HepG2 (cell line): Measurements from ENCODE around the gene KIAA1755. TPM values are rescaled to one million over a fixed set of nuclear protein-coding genes. Genes with fewer than 3 reads are reported as not detected.

Source experiments
- ATAC-seq: fragments of 200-7000 bp; cut with Tn5 transposase; 3 replicates; pipeline ENCODE4 v1.9.1; 2020; ENCODE audit warnings: mild to moderate bottlenecking, moderate library complexity
- BruUV-seq: library from RNA; stranded (reverse); fragments of 400-500 nt; replicated peaks from 2 replicates; lab custom pipeline; 2021; lab: Mats Ljungman, UMichigan
- CTCF ChIA-PET: fragments of 300-600 bp; formaldehyde crosslinking; extraction: SDS; loops from one replicate; lab custom pipeline; 2021; ENCODE audit warnings: low total read pairs, inconsistent platforms, low intra/inter-chr PET ratio; lab: Yijun Ruan, JAX
- POLR2A ChIA-PET: fragments of 350-600 bp; sonication (Branson Sonifier 250); formaldehyde crosslinking; loops from one replicate; lab custom pipeline; 2020; ENCODE audit warnings: antibody characterized with exemption, inconsistent platforms; lab: Yijun Ruan, JAX
- DNase-seq: peaks from one replicate; pipeline ENCODE4 v3.0.0-alpha.2; 2015; ENCODE audit warnings: low spot score
- FAIRE-seq: peaks from 3 replicates; lab custom pipeline; 2011; peaks lifted over from hg19 to GRCh38; lab: Jason Lieb, UNC
- H2AFZ ChIP-seq: one replicate; pipeline ENCODE4 v1.6.1; 2011; ENCODE audit warnings: low read length, inconsistent platforms
- H3K27ac ChIP-seq: fragments of 300-600 bp; 3 replicates; pipeline ENCODE4 v1.8.0; 2011; ENCODE audit warnings: mixed run types, mild to moderate bottlenecking, mixed read lengths, low read length, inconsistent platforms; ENCODE audit not compliant: insufficient read depth; ENCODE audit errors: extremely low read length
- H3K27me3 ChIP-seq, 2 experiments: fragments of 200-600 bp in 1 of 2; 2 replicates in 1 of 2; 3 replicates in 1 of 2; pipeline versions ENCODE4 v1.6.0 to v1.8.0; 2011; ENCODE audit warnings: low read length in 2 of 2, mild to moderate bottlenecking in 2 of 2, moderate library complexity in 2 of 2, inconsistent platforms in 1 of 2; ENCODE audit not compliant: insufficient read depth in 2 of 2, control insufficient read depth in 1 of 2
- H3K36me3 ChIP-seq, 2 experiments: fragments of 200-600 bp in 1 of 2; replicated peaks in 1 of 2; 2 replicates in 1 of 2; 3 replicates in 1 of 2; pipeline versions ENCODE4 v1.5.1 to v1.8.0; 2011; ENCODE audit warnings: low read length in 2 of 2, inconsistent platforms in 1 of 2; ENCODE audit not compliant: insufficient read depth in 2 of 2, control insufficient read depth in 1 of 2
- H3K4me1 ChIP-seq: 2 replicates; pipeline ENCODE4 v1.5.1; 2012; ENCODE audit warnings: low read length, inconsistent platforms; ENCODE audit not compliant: insufficient read depth
- H3K4me2 ChIP-seq: 2 replicates; pipeline ENCODE4 v1.6.0; 2011; ENCODE audit warnings: low read depth, low read length, inconsistent platforms
- H3K4me3 ChIP-seq, 3 experiments: fragments of 200-600 bp in 1 of 3; sonication (generic), shearing (Covaris generic) in 1 of 3; replicated peaks in 1 of 3; 2 replicates each; pipeline ENCODE4 v1.5.1; 2011 to 2016; ENCODE audit warnings: low read length in 3 of 3, inconsistent platforms in 2 of 3, low read depth in 2 of 3, mild to moderate bottlenecking in 2 of 3, control low read depth in 1 of 3, mixed read lengths in 1 of 3; ENCODE audit not compliant: insufficient read depth in 1 of 3
- H3K79me2 ChIP-seq: one replicate; pipeline ENCODE4 v1.6.1; 2011; ENCODE audit warnings: low read length, inconsistent platforms; ENCODE audit not compliant: insufficient read depth
- H3K9ac ChIP-seq: 2 replicates; pipeline ENCODE4 v1.6.0; 2011; ENCODE audit warnings: mild to moderate bottlenecking, low read depth, low read length, inconsistent platforms; ENCODE audit not compliant: insufficient read depth
- H3K9me3 ChIP-seq: 2 replicates; pipeline ENCODE4 v1.5.1; 2012; ENCODE audit warnings: mild to moderate bottlenecking, low read length
- H4K20me1 ChIP-seq: 2 replicates; pipeline ENCODE4 v1.6.0; 2011; ENCODE audit warnings: inconsistent platforms, mild to moderate bottlenecking, low read length, moderate library complexity; ENCODE audit not compliant: insufficient read depth
- FOXM1 ChIP-seq: sonication (generic); formaldehyde crosslinking; IDR thresholded peaks from 2 replicates; pipeline ENCODE4 v1.5.0; 2020; ENCODE audit warnings: missing genetic modification reagents
- KDM3A ChIP-seq: IDR thresholded peaks from 2 replicates; pipeline ENCODE4 v1.6.1; 2018; ENCODE audit warnings: low read depth, missing compliant biosample characterization
- POLR2AphosphoS5 ChIP-seq: IDR thresholded peaks from 2 replicates; pipeline ENCODE4 v1.6.1; 2012; ENCODE audit warnings: low read depth, low read length
- TAF1 ChIP-seq: sonication (generic); formaldehyde crosslinking; IDR thresholded peaks from 2 replicates; pipeline ENCODE4 v1.4.0; 2020; ENCODE audit warnings: missing genetic modification reagents
- ZFP90 ChIP-seq: sonication (generic); formaldehyde crosslinking; IDR thresholded peaks from 2 replicates; pipeline ENCODE4 v1.8.0; 2022; ENCODE audit warnings: missing genetic modification reagents, mild to moderate bottlenecking, inconsistent platforms, borderline replicate concordance
- ZNF124 ChIP-seq: sonication (generic); formaldehyde crosslinking; IDR thresholded peaks from 2 replicates; pipeline ENCODE4 v1.4.0; 2020; ENCODE audit warnings: missing genetic modification reagents
- ZNF282 ChIP-seq: fragments of 450-650 bp; IDR thresholded peaks from 2 replicates; pipeline ENCODE4 v1.6.1; 2018; ENCODE audit not compliant: partially characterized antibody
- ZNF567 ChIP-seq: sonication (generic); formaldehyde crosslinking; IDR thresholded peaks from 2 replicates; pipeline ENCODE4 v1.8.1; 2023; ENCODE audit warnings: mild to moderate bottlenecking, missing genetic modification reagents, borderline replicate concordance
- ZNF598 ChIP-seq: sonication (generic); formaldehyde crosslinking; IDR thresholded peaks from 2 replicates; pipeline ENCODE4 v1.5.1; 2020; ENCODE audit warnings: mild to moderate bottlenecking, missing genetic modification reagents, borderline replicate concordance
- WGBS: methylation state at CpG from one replicate; pipeline ENCODE4 v1.1.6; 2017; ENCODE audit warnings: low lambda C conversion rate; 5-methylcytosine and 5-hydroxymethylcytosine counted together
- in situ Hi-C: cut with HindIII; loops from 2 replicates; pipeline ENCODE4 v1.10.0; 2017; ENCODE audit warnings: low pct_unique_long_range_greater_than_20kb; ENCODE audit not compliant: extremely low pct_ligation_motif_present
- intact Hi-C: fragments of 100-400 bp; cut with micrococcal nuclease; formaldehyde crosslinking; loops from one replicate; pipeline ENCODE4 v1.10.0; 2022; ENCODE audit not compliant: unreplicated experiment
- polyA plus RNA-seq, 8 experiments: library from polyadenylated mRNA; depleted of rRNA in 3 of 8; stranded (reverse) in 7 of 8; unstranded in 1 of 8; fragments of >200 nt; fragmentation: Illumina TruSeq in 4 of 8; extraction: Trizol in 4 of 8; gene quantifications; 2 replicates each; pipeline versions ENCODE4 v1.2.1 to v1.2.3, GENCODE V29; 2011 to 2016; ENCODE audit warnings: low read depth in 4 of 8, missing spikeins in 1 of 8, mixed read lengths in 1 of 8; ENCODE audit not compliant: insufficient read depth in 1 of 8
- total RNA-seq, 5 experiments: library from RNA; depleted of rRNA; stranded (reverse); fragments of >200 nt; fragmentation: Illumina TruSeq; extraction: Trizol; gene quantifications; 2 replicates each; pipeline ENCODE4 v1.2.3, GENCODE V29; 2016; ENCODE audit warnings: low read depth in 1 of 5
- TF ChIP-seq, protein P1 (sequence below): conservative IDR thresholded peaks from 2 replicates; pipeline ENCODE4 v1.6.1; 2018; ENCODE audit warnings: missing genetic modification reagents
- TF ChIP-seq, protein P2 (sequence below): IDR thresholded peaks from 2 replicates; pipeline ENCODE4 v1.6.1; 2016; ENCODE audit warnings: control low read depth
- TF ChIP-seq, protein P3 (sequence below): sonication (generic); formaldehyde crosslinking; IDR thresholded peaks from 2 replicates; pipeline ENCODE4 v1.5.1; 2020; ENCODE audit warnings: mild to moderate bottlenecking, missing genetic modification reagents, moderate library complexity
- TF ChIP-seq, protein P4 (sequence below): IDR thresholded peaks from 2 replicates; pipeline ENCODE4 v1.6.1; 2016; ENCODE audit warnings: missing biosample characterization, missing genetic modification reagents, low read depth

KIAA1755 gene
- total and polyA plus RNA-seq, 2 of the 13 experiments (the other 11 are each of a cell fraction or from before 2014, with no cell fraction given), result 0.04 TPM; not detected in 1

- TF ChIP-seq TAF1 (CRISPR knock-in tag) (no peak), ZNF598 (CRISPR knock-in tag) (no peak)
- TF ChIP-seq, protein P1, sequence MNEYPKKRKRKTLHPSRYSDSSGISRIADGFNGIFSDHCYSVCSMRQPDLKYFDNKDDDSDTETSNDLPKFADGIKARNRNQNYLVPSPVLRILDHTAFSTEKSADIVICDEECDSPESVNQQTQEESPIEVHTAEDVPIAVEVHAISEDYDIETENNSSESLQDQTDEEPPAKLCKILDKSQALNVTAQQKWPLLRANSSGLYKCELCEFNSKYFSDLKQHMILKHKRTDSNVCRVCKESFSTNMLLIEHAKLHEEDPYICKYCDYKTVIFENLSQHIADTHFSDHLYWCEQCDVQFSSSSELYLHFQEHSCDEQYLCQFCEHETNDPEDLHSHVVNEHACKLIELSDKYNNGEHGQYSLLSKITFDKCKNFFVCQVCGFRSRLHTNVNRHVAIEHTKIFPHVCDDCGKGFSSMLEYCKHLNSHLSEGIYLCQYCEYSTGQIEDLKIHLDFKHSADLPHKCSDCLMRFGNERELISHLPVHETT (CRISPR knock-in tag), result no peak
Observed at GRCh38 chr20:38222231-38222922, 38.2 kb downstream of the KIAA1755 start (continued).

DNA sequence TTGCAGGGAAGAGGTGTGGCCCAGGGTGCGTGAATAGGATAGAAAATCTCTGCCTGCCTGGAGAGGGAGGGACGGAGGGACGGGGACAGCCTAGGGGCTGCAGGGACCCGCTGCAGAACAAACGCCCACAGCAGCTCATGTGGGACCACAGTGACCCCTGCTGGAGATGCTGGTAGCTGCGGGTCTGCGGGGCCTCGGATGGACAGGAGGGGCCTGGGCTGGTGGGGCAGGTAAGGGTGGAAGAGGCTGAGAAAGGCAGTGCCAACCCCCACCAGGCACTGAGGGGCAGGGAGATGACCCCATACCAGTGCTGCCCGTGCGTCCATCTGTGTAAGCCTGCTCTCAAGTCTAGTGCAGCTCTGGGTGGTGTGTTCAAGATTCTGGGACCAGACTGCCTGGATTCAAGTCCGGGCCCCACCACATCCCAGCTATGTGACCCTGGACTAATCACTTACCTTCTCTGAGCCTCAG is 39.4 kb downstream of the KIAA1755 start:
- WGBS, result 10% methylated on average over 10 of the region's 11 CpGs
- H3K4me2 ChIP-seq, result 0 out of 2 replicates have a peak overlapping the region, but pooled peaks have one; percentile 26
- H2AFZ ChIP-seq, result no peak overlapping the region
- FAIRE-seq (no peak), DNase-seq (peak; percentile 70), ATAC-seq (peak; percentile 87)
- H3K36me3 ChIP-seq, result no peaks in the 10 kb centered on the region
- no peak overlapping the region for H3K4me3 ChIP-seq
- intact Hi-C loops, result loop anchor here (1.0 to 5.0 kb wide), 5 partner anchors 34 to 279 kb away; partner anchors contain the start of gene TGM2
- H3K79me2 ChIP-seq, result no peaks in the 10 kb centered on the region
- CTCF ChIA-PET, result interaction anchor here (0.9 to 5.4 kb wide), 5 partner anchors 56 to 187 kb away, joined by 3 to 140 read pairs (median 6); partner anchors contain the start of gene TGM2
- no TSS peak for BruUV-seq
- no peak overlapping the region for H3K27ac ChIP-seq
- H3K27me3 ChIP-seq, result peaks cover 5 to 46% of the 10 kb centered on the region in 2 experiments; a peak in 4 of 5 replicates
- peaks cover 4% of the 10 kb centered on the region; the same call in 1 of the 2 replicates for H4K20me1 ChIP-seq
- in situ Hi-C loops, result loop anchor here (5.0 to 25.0 kb wide), 2 partner anchors 164 to 659 kb away; no protein-coding TSS in a partner anchor
- H3K4me1 ChIP-seq, result peaks cover 18% of the 10 kb centered on the region; the same call in 1 of the 2 replicates
- H3K9ac ChIP-seq, result no peak overlapping the region
- no peaks in the 10 kb centered on the region for H3K9me3 ChIP-seq
- POLR2A ChIA-PET, result interaction anchor here (1.2 to 1.9 kb wide), 2 partner anchors 108 to 148 kb away, joined by 4 to 7 read pairs; no protein-coding TSS in a partner anchor
- TF ChIP-seq KDM3A, result peak; percentile 93; the same call in 1 of the 2 replicates
- TF ChIP-seq, protein P2, sequence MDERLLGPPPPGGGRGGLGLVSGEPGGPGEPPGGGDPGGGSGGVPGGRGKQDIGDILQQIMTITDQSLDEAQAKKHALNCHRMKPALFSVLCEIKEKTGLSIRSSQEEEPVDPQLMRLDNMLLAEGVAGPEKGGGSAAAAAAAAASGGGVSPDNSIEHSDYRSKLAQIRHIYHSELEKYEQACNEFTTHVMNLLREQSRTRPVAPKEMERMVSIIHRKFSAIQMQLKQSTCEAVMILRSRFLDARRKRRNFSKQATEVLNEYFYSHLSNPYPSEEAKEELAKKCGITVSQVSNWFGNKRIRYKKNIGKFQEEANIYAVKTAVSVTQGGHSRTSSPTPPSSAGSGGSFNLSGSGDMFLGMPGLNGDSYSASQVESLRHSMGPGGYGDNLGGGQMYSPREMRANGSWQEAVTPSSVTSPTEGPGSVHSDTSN (CRISPR knock-in tag), result no peak
- TF ChIP-seq, protein P3, sequence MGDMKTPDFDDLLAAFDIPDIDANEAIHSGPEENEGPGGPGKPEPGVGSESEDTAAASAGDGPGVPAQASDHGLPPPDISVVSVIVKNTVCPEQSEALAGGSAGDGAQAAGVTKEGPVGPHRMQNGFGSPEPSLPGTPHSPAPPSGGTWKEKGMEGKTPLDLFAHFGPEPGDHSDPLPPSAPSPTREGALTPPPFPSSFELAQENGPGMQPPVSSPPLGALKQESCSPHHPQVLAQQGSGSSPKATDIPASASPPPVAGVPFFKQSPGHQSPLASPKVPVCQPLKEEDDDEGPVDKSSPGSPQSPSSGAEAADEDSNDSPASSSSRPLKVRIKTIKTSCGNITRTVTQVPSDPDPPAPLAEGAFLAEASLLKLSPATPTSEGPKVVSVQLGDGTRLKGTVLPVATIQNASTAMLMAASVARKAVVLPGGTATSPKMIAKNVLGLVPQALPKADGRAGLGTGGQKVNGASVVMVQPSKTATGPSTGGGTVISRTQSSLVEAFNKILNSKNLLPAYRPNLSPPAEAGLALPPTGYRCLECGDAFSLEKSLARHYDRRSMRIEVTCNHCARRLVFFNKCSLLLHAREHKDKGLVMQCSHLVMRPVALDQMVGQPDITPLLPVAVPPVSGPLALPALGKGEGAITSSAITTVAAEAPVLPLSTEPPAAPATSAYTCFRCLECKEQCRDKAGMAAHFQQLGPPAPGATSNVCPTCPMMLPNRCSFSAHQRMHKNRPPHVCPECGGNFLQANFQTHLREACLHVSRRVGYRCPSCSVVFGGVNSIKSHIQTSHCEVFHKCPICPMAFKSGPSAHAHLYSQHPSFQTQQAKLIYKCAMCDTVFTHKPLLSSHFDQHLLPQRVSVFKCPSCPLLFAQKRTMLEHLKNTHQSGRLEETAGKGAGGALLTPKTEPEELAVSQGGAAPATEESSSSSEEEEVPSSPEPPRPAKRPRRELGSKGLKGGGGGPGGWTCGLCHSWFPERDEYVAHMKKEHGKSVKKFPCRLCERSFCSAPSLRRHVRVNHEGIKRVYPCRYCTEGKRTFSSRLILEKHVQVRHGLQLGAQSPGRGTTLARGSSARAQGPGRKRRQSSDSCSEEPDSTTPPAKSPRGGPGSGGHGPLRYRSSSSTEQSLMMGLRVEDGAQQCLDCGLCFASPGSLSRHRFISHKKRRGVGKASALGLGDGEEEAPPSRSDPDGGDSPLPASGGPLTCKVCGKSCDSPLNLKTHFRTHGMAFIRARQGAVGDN (CRISPR knock-in tag), result peak; percentile 62
- TF ChIP-seq ZNF124 (CRISPR knock-in tag), result 0 out of 2 replicates have a peak, but pooled peaks have one; percentile 32
- no peak for TF ChIP-seq FOXM1
- no peak for TF ChIP-seq ZNF282
- TF ChIP-seq POLR2AphosphoS5, result no peak
- TF ChIP-seq ZFP90, result 0 out of 2 replicates have a peak, but pooled peaks have one; percentile 59
- TF ChIP-seq, protein P4, sequence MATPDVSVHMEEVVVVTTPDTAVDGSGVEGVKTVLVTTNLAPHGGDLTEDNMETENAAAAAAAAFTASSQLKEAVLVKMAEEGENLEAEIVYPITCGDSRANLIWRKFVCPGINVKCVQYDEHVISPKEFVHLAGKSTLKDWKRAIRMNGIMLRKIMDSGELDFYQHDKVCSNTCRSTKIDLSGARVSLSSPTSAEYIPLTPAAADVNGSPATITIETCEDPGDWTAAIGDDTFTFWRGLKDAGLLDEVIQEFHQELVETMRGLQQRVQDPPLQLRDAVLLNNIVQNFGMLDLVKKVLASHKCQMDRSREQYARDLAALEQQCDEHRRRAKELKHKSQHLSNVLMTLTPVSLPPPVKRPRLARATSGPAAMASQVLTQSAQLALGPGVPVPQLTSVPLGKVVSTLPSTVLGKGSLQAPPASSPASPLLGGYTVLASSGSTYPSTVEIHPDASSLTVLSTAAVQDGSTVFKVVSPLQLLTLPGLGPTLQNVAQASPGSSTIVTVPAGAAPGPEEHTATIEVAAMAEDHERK (CRISPR knock-in tag), result no peak
- TF ChIP-seq ZNF567 (CRISPR knock-in tag), result 0 out of 2 replicates have a peak, but pooled peaks have one; percentile 56
